ENCODE results near the gene ZNRF1. TPM values are rescaled to one million over a fixed set of nuclear protein-coding genes. Genes with fewer than 3 reads are reported as not detected.

Gene ZNRF1
- total RNA-seq, 2 donors from 2014 or later, result 44.9 to 46.1 TPM

DNA sequence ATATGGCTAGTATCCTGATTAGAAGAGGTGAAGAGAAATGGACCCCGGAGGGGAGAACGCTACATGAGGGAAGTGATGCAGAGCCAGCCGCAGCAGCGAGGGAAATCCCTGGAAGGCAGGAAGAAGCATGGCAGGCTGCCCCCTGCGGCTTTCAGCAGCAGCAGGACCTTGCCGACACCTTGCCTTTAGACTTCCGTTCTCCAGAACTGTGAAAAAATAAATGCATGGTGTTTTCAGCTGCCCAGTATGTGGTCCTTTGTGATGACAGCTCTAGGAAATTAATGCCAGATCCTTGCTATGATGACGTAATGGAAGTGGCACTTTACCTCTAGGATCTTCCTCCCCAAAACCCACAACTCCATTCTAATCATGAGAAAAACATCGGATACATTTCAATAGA, 139.8 kb downstream of the ZNRF1 start:
- Mint-ChIP-seq H3K9me3 (peaks cover 5% of the 10 kb centered on the region), H3K4me1 (no peaks in the 10 kb centered on the region), H3K27ac (no peak overlapping the region), H3K36me3 (ENCODE audit: low read depth) (no peaks in the 10 kb centered on the region), H3K27me3 (ENCODE audit: insufficient read depth) (no peaks in the 10 kb centered on the region), H3K4me3 (no peak overlapping the region)
- Histone ChIP-seq H3K9me3 (ENCODE audit: control insufficient read depth, low read length) (no peaks in the 10 kb centered on the region), H3K36me3 (ENCODE audit: control insufficient read depth, insufficient read depth, low read length) (no peaks in the 10 kb centered on the region), H3K27ac (ENCODE audit: low read depth, low read length) (no peak overlapping the region), H3K4me3 (ENCODE audit: low read length) (no peak overlapping the region), H3K9ac (ENCODE audit: extremely low read depth, low read length, poor library complexity, severe bottlenecking) (no peak overlapping the region), H3K27me3 (ENCODE audit: control insufficient read depth, insufficient read depth, low read length, poor library complexity, severe bottlenecking) (no peaks in the 10 kb centered on the region), H3K4me1 (ENCODE audit: control insufficient read depth, insufficient read depth, low read length) (peaks cover 4% of the 10 kb centered on the region)
- DNase-seq, result peak; percentile 79
- no peak for TF ChIP-seq CTCF (conservative IDR thresholded peaks at IDR 0.05)
- WGBS, 2 experiments (ENCODE audit: insufficient coverage in 1 of 2, insufficient read length in 1 of 2), result 66 to 69% methylated on average over 8 to 9 of the region's 9 CpGs

GRCh38 chr16:75139498-75139897, 140.7 kb downstream of the ZNRF1 start:
- Mint-ChIP-seq H3K4me3 (no peak overlapping the region), H3K4me1 (no peaks in the 10 kb centered on the region), H3K9me3 (peaks cover 5% of the 10 kb centered on the region), H3K27me3 (ENCODE audit: insufficient read depth) (no peaks in the 10 kb centered on the region), H3K27ac (no peak overlapping the region), H3K36me3 (ENCODE audit: low read depth) (no peaks in the 10 kb centered on the region)
- H3K4me3 ChIP-seq (ENCODE audit: low read length), result no peak overlapping the region
- H3K36me3 ChIP-seq (ENCODE audit: control insufficient read depth, insufficient read depth, low read length), result no peaks in the 10 kb centered on the region
- DNase-seq, result no peak
- no peak overlapping the region for H3K9ac ChIP-seq (ENCODE audit: extremely low read depth, low read length, poor library complexity, severe bottlenecking)
- 99 to 100% methylated on average over 1 to 5 of the region's 5 CpGs for WGBS, 2 experiments (ENCODE audit: insufficient coverage in 1 of 2, insufficient read length in 1 of 2)
- no peaks in the 10 kb centered on the region for H3K27me3 ChIP-seq (ENCODE audit: control insufficient read depth, insufficient read depth, low read length, poor library complexity, severe bottlenecking)
- H3K27ac ChIP-seq (ENCODE audit: low read depth, low read length), result no peak overlapping the region
- peaks cover 4% of the 10 kb centered on the region for H3K4me1 ChIP-seq (ENCODE audit: control insufficient read depth, insufficient read depth, low read length)
- no peak for TF ChIP-seq CTCF (conservative IDR thresholded peaks at IDR 0.05)
- H3K9me3 ChIP-seq (ENCODE audit: control insufficient read depth, low read length), result no peaks in the 10 kb centered on the region

GRCh38 chr16:75143941-75144340, 145.1 kb downstream of the ZNRF1 start:
- no peaks in the 10 kb centered on the region for H3K36me3 ChIP-seq (ENCODE audit: control insufficient read depth, insufficient read depth, low read length)
- peaks cover under 1% of the 10 kb centered on the region for H3K36me3 Mint-ChIP-seq (ENCODE audit: low read depth)
- H3K9me3 ChIP-seq (ENCODE audit: control insufficient read depth, low read length), result no peaks in the 10 kb centered on the region
- H3K4me3 ChIP-seq (ENCODE audit: low read length), result no peak overlapping the region
- no peaks in the 10 kb centered on the region for H3K4me1 ChIP-seq (ENCODE audit: control insufficient read depth, insufficient read depth, low read length)
- peaks cover under 1% of the 10 kb centered on the region for H3K4me1 Mint-ChIP-seq
- DNase-seq, result no peak
- H3K27me3 Mint-ChIP-seq (ENCODE audit: insufficient read depth), result no peaks in the 10 kb centered on the region
- no peak overlapping the region for H3K4me3 Mint-ChIP-seq
- H3K27me3 ChIP-seq (ENCODE audit: control insufficient read depth, insufficient read depth, low read length, poor library complexity, severe bottlenecking), result no peaks in the 10 kb centered on the region
- no peak for TF ChIP-seq CTCF (conservative IDR thresholded peaks at IDR 0.05)
- H3K27ac ChIP-seq (ENCODE audit: low read depth, low read length), result no peak overlapping the region
- peaks cover 15% of the 10 kb centered on the region for H3K9me3 Mint-ChIP-seq
- H3K27ac Mint-ChIP-seq, result no peak overlapping the region
- H3K9ac ChIP-seq (ENCODE audit: extremely low read depth, low read length, poor library complexity, severe bottlenecking), result no peak overlapping the region
- 92 to 100% methylated on average over 3 to 6 of the region's 6 CpGs for WGBS, 2 experiments (ENCODE audit: insufficient coverage in 1 of 2, insufficient read length in 1 of 2)

All from endodermal cell (in vitro differentiated cells).